K562 (cell line): ENCODE results near the gene CDC14B. TPM values are rescaled to one million over a fixed set of nuclear protein-coding genes. Genes with fewer than 3 reads are reported as not detected.

Experiments used
- ATAC-seq: fragments of 200-7000 bp; cut with Tn5 transposase; 3 replicates; pipeline ENCODE4 v1.9.1; 2020; ENCODE audit warnings: moderate library complexity
- BruUV-seq: library from RNA; stranded (reverse); fragments of 400-500 nt; replicated peaks from 2 replicates; lab custom pipeline; 2021; lab: Mats Ljungman, UMichigan
- CTCF ChIA-PET: fragments of 300-600 bp; formaldehyde crosslinking; extraction: SDS; loops from one replicate; lab custom pipeline; 2021; ENCODE audit warnings: low intra/inter-chr PET ratio; lab: Yijun Ruan, JAX
- POLR2A ChIA-PET: fragments of 300-600, 350-650 bp; sonication (Branson Sonifier 250); formaldehyde crosslinking; extraction: SDS; loops from one replicate; lab custom pipeline; 2021; ENCODE audit warnings: antibody characterized with exemption, inconsistent platforms; lab: Yijun Ruan, JAX
- DNase-seq, 4 experiments: peaks; one replicate each; pipeline versions ENCODE4 v3.0.0 to v3.0.0-alpha.2; 2011 to 2018; ENCODE audit warnings: low spot score in 3 of 4, mixed read lengths in 3 of 4; ENCODE audit errors: extremely low read depth in 1 of 4
- FAIRE-seq: peaks from 2 replicates; lab custom pipeline; 2011; peaks lifted over from hg19 to GRCh38; lab: Jason Lieb, UNC
- H2AFZ ChIP-seq: 2 replicates; pipeline ENCODE4 v1.6.0; 2011; ENCODE audit warnings: low read depth, low read length, control low read depth, inconsistent platforms
- H3K27ac ChIP-seq: fragments of 200-600 bp; 3 replicates; pipeline ENCODE4 v1.8.0; 2011; ENCODE audit warnings: low read depth, mild to moderate bottlenecking, control low read depth, inconsistent platforms, low read length, moderate library complexity, mixed read lengths; ENCODE audit errors: extremely low read depth
- H3K27me3 ChIP-seq, 2 experiments: fragments of 300-600 bp in 1 of 2; 2 replicates in 1 of 2; 3 replicates in 1 of 2; pipeline versions ENCODE4 v1.6.0 to v1.8.0; 2011; ENCODE audit warnings: inconsistent platforms in 2 of 2, low read length in 2 of 2, mild to moderate bottlenecking in 1 of 2, mixed read lengths in 1 of 2, moderate library complexity in 1 of 2; ENCODE audit not compliant: control insufficient read depth in 2 of 2, insufficient read depth in 2 of 2
- H3K36me3 ChIP-seq: fragments of 300-600 bp; 3 replicates; pipeline ENCODE4 v1.8.0; 2011; ENCODE audit warnings: mild to moderate bottlenecking, low read length, inconsistent platforms; ENCODE audit not compliant: control insufficient read depth, insufficient read depth
- H3K4me1 ChIP-seq, 2 experiments: fragments of 200-600 bp in 1 of 2; replicated peaks in 1 of 2; 2 replicates in 1 of 2; 3 replicates in 1 of 2; pipeline versions ENCODE4 v1.5.1 to v1.8.0; 2011; ENCODE audit warnings: inconsistent platforms in 2 of 2, low read length in 2 of 2, mild to moderate bottlenecking in 1 of 2, mixed read lengths in 1 of 2, moderate library complexity in 1 of 2; ENCODE audit not compliant: control insufficient read depth in 2 of 2, insufficient read depth in 2 of 2
- H3K4me2 ChIP-seq: 2 replicates; pipeline ENCODE4 v1.6.1; 2011; ENCODE audit warnings: low read length, control low read depth, inconsistent platforms, mixed read lengths; ENCODE audit not compliant: insufficient read depth
- H3K4me3 ChIP-seq: fragments of 200-600 bp; sonication (generic), shearing (Covaris generic); 2 replicates; pipeline ENCODE4 v1.5.1; 2016; ENCODE audit warnings: control low read depth, inconsistent platforms
- H3K79me2 ChIP-seq: fragments of 200-600 bp; 3 replicates; pipeline ENCODE4 v1.8.0; 2011; ENCODE audit warnings: low read length, inconsistent platforms; ENCODE audit not compliant: control insufficient read depth, insufficient read depth
- H3K9ac ChIP-seq, 2 experiments: 2 replicates each; pipeline versions ENCODE4 v1.6.0 to v1.6.1; 2011; ENCODE audit warnings: low read depth in 2 of 2, low read length in 2 of 2, control low read depth in 1 of 2, inconsistent platforms in 1 of 2, mild to moderate bottlenecking in 1 of 2, mixed read lengths in 1 of 2; ENCODE audit not compliant: insufficient read depth in 1 of 2
- H3K9me1 ChIP-seq: one replicate; pipeline ENCODE4 v1.6.0; 2011; ENCODE audit warnings: inconsistent platforms, mild to moderate bottlenecking, low read length, moderate library complexity; ENCODE audit not compliant: control insufficient read depth, insufficient read depth
- H3K9me3 ChIP-seq: replicated peaks from 2 replicates; pipeline ENCODE4 v1.5.1; 2011; ENCODE audit warnings: low read depth, low read length, inconsistent platforms; ENCODE audit not compliant: control insufficient read depth, insufficient read depth
- H4K20me1 ChIP-seq: replicated peaks from 2 replicates; pipeline ENCODE4 v1.6.1; 2011; ENCODE audit warnings: low read length, inconsistent platforms, mixed read lengths; ENCODE audit not compliant: control insufficient read depth, insufficient read depth
- ARHGAP35 ChIP-seq: fragments of 450-650 bp; IDR thresholded peaks from 2 replicates; pipeline ENCODE4 v1.6.1; 2018; ENCODE audit not compliant: partially characterized antibody
- DDX20 ChIP-seq: fragments of 450-650 bp; IDR thresholded peaks from 2 replicates; pipeline ENCODE4 v1.6.1; 2016; ENCODE audit warnings: missing genetic modification characterization, low read depth, mild to moderate bottlenecking, missing compliant biosample characterization, moderate library complexity
- EGR1 ChIP-seq: fragments of 450-650 bp; conservative IDR thresholded peaks from 2 replicates; pipeline ENCODE4 v1.6.1; 2017; ENCODE audit warnings: mild to moderate bottlenecking
- GTF2E2 ChIP-seq: fragments of 200-800 bp; sonication (Bioruptor generic); IDR thresholded peaks from 2 replicates; pipeline ENCODE4 v1.6.1; 2016; ENCODE audit warnings: missing genetic modification characterization, missing compliant biosample characterization
- KLF6 ChIP-seq: fragments of 250-450 bp; sonication (Bioruptor Pico); IDR thresholded peaks from 2 replicates; pipeline ENCODE4 v1.4.0; 2020; ENCODE audit warnings: mild to moderate bottlenecking, moderate library complexity, borderline replicate concordance
- MCM5 ChIP-seq: fragments of 450-650 bp; IDR thresholded peaks from 2 replicates; pipeline ENCODE4 v1.6.1; 2016; ENCODE audit warnings: low read depth
- PHB2 ChIP-seq: fragments of 450-650 bp; IDR thresholded peaks from 2 replicates; pipeline ENCODE4 v1.6.1; 2017; ENCODE audit warnings: low read depth
- SMAD1 ChIP-seq: fragments of 150-350 bp; IDR thresholded peaks from 2 replicates; pipeline ENCODE4 v1.6.1; 2014; ENCODE audit warnings: low read length, low read depth; ENCODE audit not compliant: partially characterized antibody
- ZC3H4 ChIP-seq: sonication (generic); formaldehyde crosslinking; IDR thresholded peaks from 2 replicates; pipeline ENCODE4 v1.9.0; 2021; ENCODE audit warnings: missing genetic modification reagents, borderline replicate concordance
- ZNF316 ChIP-seq: fragments of 450-650 bp; IDR thresholded peaks from 2 replicates; pipeline ENCODE4 v1.6.1; 2016
- ZNF445 ChIP-seq: fragments of 250-450 bp; sonication (Bioruptor Pico); IDR thresholded peaks from 2 replicates; pipeline ENCODE4 v1.4.0; 2020; ENCODE audit warnings: low read depth, mild to moderate bottlenecking, moderate library complexity
- WGBS: fragments of 100-300 bp; shearing (Covaris generic); methylation state at CpG from one replicate; pipeline ENCODE4 v1.1.6; 2016; ENCODE audit warnings: low coverage, mixed read lengths; ENCODE audit not compliant: insufficient coverage; ENCODE audit errors: missing lambda C conversion rate; 5-methylcytosine and 5-hydroxymethylcytosine counted together
- in situ Hi-C: fragments of 300-500 bp; cut with MboI; formaldehyde crosslinking; loops from 4 replicates; pipeline ENCODE4 v1.15.0; 2018; ENCODE audit warnings: inconsistent platforms, mixed read lengths
- intact Hi-C: fragments of 100-400 bp; cut with micrococcal nuclease; formaldehyde crosslinking; loops from 2 replicates; pipeline ENCODE4 v1.14.2; 2022
- polyA plus RNA-seq, 8 experiments: library from polyadenylated mRNA; depleted of rRNA in 4 of 8; stranded (reverse) in 5 of 8; unstranded in 3 of 8; fragments of >200 nt; fragmentation: Nextera tagmentation in 2 of 8; fragmentation: Illumina TruSeq in 1 of 8; extraction: Ambion mirVana in 2 of 8; extraction: Trizol in 1 of 8; gene quantifications; 2 replicates each; pipeline versions ENCODE4 v1.2.1 to v1.2.3, GENCODE V29; 2011 to 2014; ENCODE audit warnings: inconsistent platforms in 1 of 8, missing spikeins in 1 of 8
- total RNA-seq, 7 experiments: library from RNA; depleted of rRNA in 6 of 7; stranded (reverse); fragments of >200 nt in 6 of 7; fragmentation: Illumina TruSeq in 2 of 7; extraction: Trizol in 2 of 7; gene quantifications; 2 replicates each; pipeline versions ENCODE4 v1.2.1 to v1.2.3, GENCODE V29; 2011 to 2021; ENCODE audit warnings: low replicate concordance in 1 of 7

Gene CDC14B
- total and polyA plus RNA-seq, 9 of the 15 experiments (the other 6 are each of a cell fraction or from before 2014, with no cell fraction given): 1.4 to 6.0 (median 3.8) TPM

- Histone ChIP-seq H2AFZ (no peak overlapping the region), H3K9me3 (no peaks in the 10 kb centered on the region), H3K4me1 (peaks cover 0 to 3% of the 10 kb centered on the region in 2 experiments; a peak in 1 of 5 replicates), H3K27me3 (peaks cover 0 to 6% of the 10 kb centered on the region in 2 experiments; a peak in 1 of 5 replicates), H3K79me2 (no peaks in the 10 kb centered on the region), H3K4me2 (no peak overlapping the region), H4K20me1 (no peaks in the 10 kb centered on the region), H3K36me3 (no peaks in the 10 kb centered on the region), H3K9me1 (no peaks in the 10 kb centered on the region), H3K4me3 (no peak overlapping the region), H3K27ac (no peak overlapping the region), H3K9ac (no peak overlapping the region)
- BruUV-seq: no TSS peak
- in situ Hi-C loops: no loop called here
- FAIRE-seq: no peak
- no peak for DNase-seq
- TF ChIP-seq PHB2: no peak
- TF ChIP-seq ARHGAP35: no peak
- no peak for TF ChIP-seq GTF2E2 (tag)
- no peak for TF ChIP-seq EGR1
- TF ChIP-seq KLF6: no peak
- TF ChIP-seq ZNF316: no peak
- no peak for TF ChIP-seq ZC3H4
- no peak for TF ChIP-seq SMAD1
- no peak for TF ChIP-seq DDX20 (tag)
- no peak for TF ChIP-seq ZNF445 (CRISPR knock-in tag)
- TF ChIP-seq MCM5: no peak
- ATAC-seq: no peak
- intact Hi-C loops: no loop called here
- 30% methylated on average over 10 of the region's 10 CpGs for WGBS
- CTCF ChIA-PET: no interaction called here
- POLR2A ChIA-PET: interaction anchor here (1.0 kb wide), 1 partner anchor 12 kb away, joined by 3 read pairs; no protein-coding TSS in a partner anchor
Observed at GRCh38 chr9:96554801-96555566, 64.7 kb downstream of the CDC14B start.
